SJSA1 (cell line): ENCODE results near the gene PSG5. TPM values are rescaled to one million over a fixed set of nuclear protein-coding genes. Genes with fewer than 3 reads are reported as not detected.
A peak's percentile ranks its signal among the peaks of the same experiment; 100 is the strongest.
"Not testable (repeated sequence)": the region's sequence is repeated elsewhere in the genome, so short reads cannot be mapped to it uniquely, and the experiment has no call there.

Source experiments
- DNase-seq, 2 experiments: peaks; one replicate each; pipeline ENCODE4 v3.0.0-alpha.2; 2015 to 2020; ENCODE audit warnings: low spot score in 2 of 2, low read depth in 1 of 2
- H3K27ac ChIP-seq: fragments of 250-450 bp; sonication (Bioruptor Pico); 2 replicates; pipeline ENCODE4 v1.5.1; 2020; ENCODE audit warnings: mild to moderate bottlenecking, moderate library complexity
- H3K27me3 ChIP-seq: fragments of 250-450 bp; sonication (Bioruptor Pico); replicated peaks from 2 replicates; pipeline ENCODE4 v1.5.1; 2020; ENCODE audit warnings: mild to moderate bottlenecking, moderate library complexity
- H3K36me3 ChIP-seq: fragments of 250-450 bp; sonication (Bioruptor Pico); 2 replicates; pipeline ENCODE4 v1.5.1; 2020; ENCODE audit warnings: mild to moderate bottlenecking
- H3K4me1 ChIP-seq: fragments of 250-450 bp; sonication (Bioruptor Pico); replicated peaks from 2 replicates; pipeline ENCODE4 v1.6.1; 2021; ENCODE audit warnings: mild to moderate bottlenecking
- H3K4me3 ChIP-seq: fragments of 250-450 bp; sonication (Bioruptor Pico); 2 replicates; pipeline ENCODE4 v1.5.1; 2020; ENCODE audit warnings: mild to moderate bottlenecking
- H3K9me3 ChIP-seq: fragments of 250-450 bp; sonication (Bioruptor Pico); replicated peaks from 2 replicates; pipeline ENCODE4 v1.5.1; 2020; ENCODE audit warnings: mild to moderate bottlenecking
- total RNA-seq: library from RNA; depleted of rRNA; stranded (reverse); fragments of >200 nt; shearing (Covaris generic); gene quantifications from 2 replicates; pipeline ENCODE4 v1.2.3, GENCODE V29; 2014

The PSG5 gene
- total RNA-seq, 1 experiment from 2014 or later: 0.82 TPM

DNA sequence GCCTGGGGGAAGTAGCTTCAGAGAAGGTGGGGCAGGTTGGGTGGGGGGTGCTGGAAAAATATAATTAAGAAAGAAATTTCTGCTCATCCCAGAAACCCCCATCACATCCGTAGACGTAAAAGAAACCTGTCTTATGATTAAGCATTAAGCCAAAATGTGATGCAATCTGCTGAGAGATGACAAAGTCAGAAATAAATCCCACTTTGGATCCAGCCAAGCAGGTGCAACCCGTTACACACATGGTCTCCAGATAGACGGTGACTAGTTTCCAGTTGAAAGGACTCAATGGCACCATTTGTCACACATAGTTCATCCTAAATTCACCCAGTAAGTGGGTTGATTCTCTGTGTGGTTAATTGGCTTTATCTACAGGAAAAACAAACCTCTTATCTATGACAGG is 34.1 kb downstream of the PSG5 start:
- Histone ChIP-seq H3K9me3 (no peaks in the 10 kb centered on the region), H3K4me3 (no peak overlapping the region), H3K36me3 (no peaks in the 10 kb centered on the region), H3K27me3 (no peaks in the 10 kb centered on the region), H3K4me1 (peaks cover 18% of the 10 kb centered on the region), H3K27ac (no peak overlapping the region)
- DNase-seq: no peak

DNA sequence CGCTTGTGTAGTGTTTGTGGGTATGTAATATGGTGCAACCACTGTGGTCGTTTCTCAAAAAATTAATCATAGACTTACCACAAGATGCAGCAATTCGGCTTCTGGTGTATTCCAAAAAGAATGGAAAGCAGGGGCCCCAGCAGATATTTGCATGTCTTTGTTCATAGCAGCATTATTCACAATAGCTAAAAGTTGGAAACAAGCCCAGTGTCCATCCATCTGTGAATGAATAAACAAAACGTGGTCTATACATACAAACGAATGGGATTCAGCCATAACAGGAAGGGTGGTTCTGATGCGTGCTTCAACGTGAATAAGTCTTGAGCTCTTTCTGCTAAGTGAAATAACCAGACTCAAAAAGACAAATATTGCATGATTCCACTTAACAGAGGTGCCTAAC is 36.5 kb downstream of the PSG5 start:
- not testable (repeated sequence) for H3K27ac ChIP-seq, H3K4me3 ChIP-seq, H3K27me3 ChIP-seq, H3K36me3 ChIP-seq, H3K9me3 ChIP-seq
- peak; percentile 54 to 61 for DNase-seq
- peaks cover 18% of the 10 kb centered on the region for H3K4me1 ChIP-seq

- H3K27ac ChIP-seq: peak overlapping the region; percentile 86
- peaks cover 18% of the 10 kb centered on the region for H3K4me1 ChIP-seq
- H3K4me3 ChIP-seq: no peak overlapping the region
Measured at GRCh38 chr19:43148233-43148632, 38.1 kb downstream of the PSG5 start.

GRCh38 chr19:43141763-43142162 is 44.6 kb downstream of the PSG5 start:
- not testable (repeated sequence) for H3K36me3 ChIP-seq, H3K27ac ChIP-seq, DNase-seq, H3K27me3 ChIP-seq, H3K9me3 ChIP-seq, H3K4me1 ChIP-seq, H3K4me3 ChIP-seq

More at GRCh38 chr19:43148233-43148632, 38.1 kb downstream of the PSG5 start:
- peak in 1 of 2 experiments; percentile 61 for DNase-seq
- no peaks in the 10 kb centered on the region for H3K27me3 ChIP-seq
- no peaks in the 10 kb centered on the region for H3K9me3 ChIP-seq
- no peaks in the 10 kb centered on the region for H3K36me3 ChIP-seq

- Histone ChIP-seq H3K36me3 (no peaks in the 10 kb centered on the region), H3K4me3 (no peak overlapping the region), H3K27me3 (no peaks in the 10 kb centered on the region), H3K27ac (no peak overlapping the region), H3K9me3 (no peaks in the 10 kb centered on the region), H3K4me1 (no peaks in the 10 kb centered on the region)
- no peak for DNase-seq
Measured at GRCh38 chr19:43132696-43133095, 53.6 kb downstream of the PSG5 start.

DNA sequence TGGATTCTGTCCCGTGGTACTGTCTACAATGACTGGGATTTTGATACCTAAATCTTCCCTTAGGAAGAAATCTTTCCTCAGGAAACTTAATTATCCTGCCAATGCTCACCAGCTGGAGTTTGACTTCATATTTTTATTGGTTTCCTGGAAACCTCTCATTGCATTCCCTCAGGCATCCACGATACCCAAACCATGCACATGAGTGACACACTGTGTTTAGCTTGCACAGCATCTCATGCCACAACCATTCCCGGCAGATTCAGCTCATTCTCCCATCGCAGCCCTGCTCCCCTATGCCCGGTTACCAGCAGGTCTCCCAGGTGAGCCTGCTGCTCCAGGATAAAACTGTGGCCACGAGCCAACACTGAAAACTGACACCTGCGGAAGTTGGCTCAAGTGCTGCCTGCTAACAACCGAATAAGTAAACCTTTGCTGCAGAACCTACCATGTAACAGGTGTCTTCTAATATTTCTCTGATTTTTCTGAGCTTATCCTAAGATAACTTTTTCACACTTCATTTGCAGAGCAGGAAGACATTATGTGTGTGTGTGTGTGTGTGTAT is 55.0 kb downstream of the PSG5 start:
- H3K27ac ChIP-seq, DNase-seq, H3K4me3 ChIP-seq, H3K9me3 ChIP-seq, H3K4me1 ChIP-seq, H3K36me3 ChIP-seq, H3K27me3 ChIP-seq: not testable (repeated sequence)

- H3K4me1 ChIP-seq, H3K27ac ChIP-seq, H3K4me3 ChIP-seq, H3K36me3 ChIP-seq, H3K27me3 ChIP-seq, DNase-seq, H3K9me3 ChIP-seq: not testable (repeated sequence)
Measured at GRCh38 chr19:43129197-43129596, 57.1 kb downstream of the PSG5 start.

GRCh38 chr19:43127336-43127735 is 59.0 kb downstream of the PSG5 start:
- H3K4me3 ChIP-seq: not testable (repeated sequence)

GRCh38 chr19:43126720-43127119 is 59.6 kb downstream of the PSG5 start:
- no peak for DNase-seq
- peaks cover 3% of the 10 kb centered on the region; the same call in 1 of the 2 replicates for H3K4me1 ChIP-seq
- no peaks in the 10 kb centered on the region for H3K27me3 ChIP-seq
- no peaks in the 10 kb centered on the region for H3K36me3 ChIP-seq
- H3K27ac ChIP-seq: no peak overlapping the region
- no peaks in the 10 kb centered on the region for H3K9me3 ChIP-seq
- H3K4me3 ChIP-seq: no peak overlapping the region

More at GRCh38 chr19:43127336-43127735, 59.0 kb downstream of the PSG5 start:
- DNase-seq, H3K4me1 ChIP-seq, H3K27ac ChIP-seq, H3K9me3 ChIP-seq, H3K36me3 ChIP-seq, H3K27me3 ChIP-seq: not testable (repeated sequence)

DNA sequence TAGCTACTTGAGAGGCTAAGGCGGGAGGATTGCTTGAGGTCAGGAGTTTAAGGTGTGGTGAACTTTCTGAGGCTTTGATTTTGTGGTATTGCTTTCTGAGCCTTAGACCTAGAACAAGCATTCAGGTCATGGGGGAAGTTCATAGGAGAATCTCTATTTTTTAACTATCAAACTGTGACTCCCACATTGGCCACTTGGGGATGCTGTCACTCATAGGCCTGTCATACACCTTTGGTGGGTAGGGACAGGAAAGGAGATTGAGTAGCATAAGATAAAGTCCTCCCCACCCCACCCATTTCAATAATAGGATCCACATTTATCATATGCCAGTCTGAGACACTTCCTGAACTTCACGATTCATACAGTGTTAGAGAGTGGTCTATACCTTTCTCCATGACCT is 62.0 kb downstream of the PSG5 start:
- DNase-seq: no peak
- H3K27ac ChIP-seq: no peak overlapping the region

DNA sequence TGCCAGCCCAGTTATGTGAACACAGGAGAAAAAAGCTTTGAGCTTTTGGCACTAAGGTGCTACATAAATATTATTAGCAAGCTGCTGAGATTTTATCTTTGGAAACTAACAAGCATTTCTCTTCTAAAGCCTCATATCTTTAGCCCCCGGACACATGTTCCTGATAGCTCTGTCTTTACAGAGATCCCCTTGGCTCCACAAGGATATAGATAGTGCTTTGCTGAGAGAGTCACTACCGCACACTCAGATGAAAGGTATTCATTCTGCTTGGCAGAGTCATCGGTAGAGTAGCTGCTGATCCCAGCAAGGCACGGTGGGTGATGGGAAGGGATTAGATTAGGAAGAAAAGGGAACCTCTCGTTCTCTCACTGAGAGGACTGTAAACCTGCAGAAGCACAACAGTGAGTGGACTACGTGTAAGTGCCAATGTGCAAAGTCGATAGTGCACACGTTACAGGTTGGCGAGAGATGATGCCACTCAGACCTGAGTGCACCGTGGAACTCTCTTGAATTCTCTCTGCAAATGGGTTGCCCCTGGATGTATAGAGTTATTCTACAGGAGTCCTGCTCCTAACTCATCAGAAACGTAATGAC is 65.8 kb downstream of the PSG5 start:
- not testable (repeated sequence) for H3K9me3 ChIP-seq, H3K27ac ChIP-seq, H3K27me3 ChIP-seq, H3K36me3 ChIP-seq, H3K4me3 ChIP-seq
- peaks cover 15% of the 10 kb centered on the region for H3K4me1 ChIP-seq
- peak; percentile 57 to 73 for DNase-seq

More for the DNA sequence above, 62.0 kb downstream of the PSG5 start:
- no peaks in the 10 kb centered on the region for H3K36me3 ChIP-seq
- no peaks in the 10 kb centered on the region for H3K27me3 ChIP-seq
- no peak overlapping the region for H3K4me3 ChIP-seq
- H3K4me1 ChIP-seq: peaks cover 14% of the 10 kb centered on the region
- H3K9me3 ChIP-seq: no peaks in the 10 kb centered on the region

DNA sequence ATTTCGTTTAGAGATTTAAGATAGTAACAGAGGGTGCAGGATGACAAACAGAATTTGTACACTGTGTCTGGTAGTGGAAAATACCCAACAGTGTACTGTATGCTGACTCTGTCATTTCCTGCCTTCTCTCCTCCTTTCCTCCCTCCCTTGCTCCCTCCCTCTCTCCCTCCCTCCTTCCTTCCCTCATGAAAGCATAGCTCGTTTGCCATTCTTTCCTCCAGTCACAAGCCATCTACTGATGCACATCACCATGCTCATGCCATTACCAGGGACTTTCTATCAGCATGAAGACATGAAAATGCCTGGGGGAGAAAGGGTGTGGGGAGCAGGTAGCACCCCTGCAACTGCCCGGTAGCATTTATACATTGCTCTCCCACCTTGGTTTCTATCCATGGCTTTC is 66.8 kb downstream of the PSG5 start:
- not testable (repeated sequence) for H3K27me3 ChIP-seq, H3K9me3 ChIP-seq, H3K4me3 ChIP-seq, DNase-seq, H3K36me3 ChIP-seq
- peak overlapping the region; percentile 37; the same call in 1 of the 2 replicates for H3K27ac ChIP-seq
- peaks cover 15% of the 10 kb centered on the region for H3K4me1 ChIP-seq
